SH-SY5Y (cell line): ENCODE data around the gene CORO2B.

ENCODE experiments used
- GATA2 ChIP-seq: IDR thresholded peaks from 2 replicates; pipeline ENCODE4 v1.6.1; 2011; ENCODE audit warnings: mild to moderate bottlenecking, low read depth, low read length
- GATA3 ChIP-seq: IDR thresholded peaks from 2 replicates; pipeline ENCODE4 v1.6.1; 2011; ENCODE audit warnings: low read depth, mild to moderate bottlenecking, low read length, moderate library complexity

CORO2B gene

GRCh38 chr15:68654786-68655560 lies 76.2 kb downstream of the CORO2B start:
- no peak for TF ChIP-seq GATA2
- no peak for TF ChIP-seq GATA3

- TF ChIP-seq GATA2 (no peak), GATA3 (no peak)
These were observed 77.1 kb downstream of the CORO2B start for GRCh38 chr15:68655686-68656437.

- TF ChIP-seq GATA2 (no peak), GATA3 (no peak)
These were observed 77.6 kb downstream of the CORO2B start for GRCh38 chr15:68656438-68656739.

- TF ChIP-seq GATA2 (no peak), GATA3 (no peak)
These were observed 79.4 kb downstream of the CORO2B start for GRCh38 chr15:68658151-68658550.

GRCh38 chr15:68658641-68659358 lies 80.0 kb downstream of the CORO2B start:
- TF ChIP-seq GATA2: no peak
- no peak for TF ChIP-seq GATA3

- TF ChIP-seq GATA3 (no peak), GATA2 (no peak)
These were observed 84.7 kb downstream of the CORO2B start for GRCh38 chr15:68663526-68663925.

GRCh38 chr15:68666120-68666811 lies 87.5 kb downstream of the CORO2B start:
- TF ChIP-seq GATA2 (no peak), GATA3 (no peak)

- TF ChIP-seq GATA2 (no peak), GATA3 (no peak)
These were observed 88.1 kb downstream of the CORO2B start for GRCh38 chr15:68666812-68667450.

- TF ChIP-seq GATA3: no peak
- no peak for TF ChIP-seq GATA2
These were observed 89.2 kb downstream of the CORO2B start for GRCh38 chr15:68667800-68668625.

GRCh38 chr15:68668926-68669600 lies 90.3 kb downstream of the CORO2B start:
- TF ChIP-seq GATA2 (no peak), GATA3 (no peak)

- TF ChIP-seq GATA3 (no peak), GATA2 (no peak)
These were observed 93.5 kb downstream of the CORO2B start for GRCh38 chr15:68672251-68672650.

GRCh38 chr15:68672781-68673205 lies 94.0 kb downstream of the CORO2B start:
- TF ChIP-seq GATA3 (no peak), GATA2 (no peak)
